ENCODE measurements around the gene HIGD1A.

GRCh38 chr3:42743204-42743995 is 60.9 kb downstream of the HIGD1A start:
- TF ChIP-seq, protein P1, sequence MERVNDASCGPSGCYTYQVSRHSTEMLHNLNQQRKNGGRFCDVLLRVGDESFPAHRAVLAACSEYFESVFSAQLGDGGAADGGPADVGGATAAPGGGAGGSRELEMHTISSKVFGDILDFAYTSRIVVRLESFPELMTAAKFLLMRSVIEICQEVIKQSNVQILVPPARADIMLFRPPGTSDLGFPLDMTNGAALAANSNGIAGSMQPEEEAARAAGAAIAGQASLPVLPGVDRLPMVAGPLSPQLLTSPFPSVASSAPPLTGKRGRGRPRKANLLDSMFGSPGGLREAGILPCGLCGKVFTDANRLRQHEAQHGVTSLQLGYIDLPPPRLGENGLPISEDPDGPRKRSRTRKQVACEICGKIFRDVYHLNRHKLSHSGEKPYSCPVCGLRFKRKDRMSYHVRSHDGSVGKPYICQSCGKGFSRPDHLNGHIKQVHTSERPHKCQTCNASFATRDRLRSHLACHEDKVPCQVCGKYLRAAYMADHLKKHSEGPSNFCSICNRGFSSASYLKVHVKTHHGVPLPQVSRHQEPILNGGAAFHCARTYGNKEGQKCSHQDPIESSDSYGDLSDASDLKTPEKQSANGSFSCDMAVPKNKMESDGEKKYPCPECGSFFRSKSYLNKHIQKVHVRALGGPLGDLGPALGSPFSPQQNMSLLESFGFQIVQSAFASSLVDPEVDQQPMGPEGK (CRISPR knock-in tag; IDR thresholded peaks at IDR 0.05; ENCODE audit: borderline replicate concordance): no peak
- TF ChIP-seq, protein P2, sequence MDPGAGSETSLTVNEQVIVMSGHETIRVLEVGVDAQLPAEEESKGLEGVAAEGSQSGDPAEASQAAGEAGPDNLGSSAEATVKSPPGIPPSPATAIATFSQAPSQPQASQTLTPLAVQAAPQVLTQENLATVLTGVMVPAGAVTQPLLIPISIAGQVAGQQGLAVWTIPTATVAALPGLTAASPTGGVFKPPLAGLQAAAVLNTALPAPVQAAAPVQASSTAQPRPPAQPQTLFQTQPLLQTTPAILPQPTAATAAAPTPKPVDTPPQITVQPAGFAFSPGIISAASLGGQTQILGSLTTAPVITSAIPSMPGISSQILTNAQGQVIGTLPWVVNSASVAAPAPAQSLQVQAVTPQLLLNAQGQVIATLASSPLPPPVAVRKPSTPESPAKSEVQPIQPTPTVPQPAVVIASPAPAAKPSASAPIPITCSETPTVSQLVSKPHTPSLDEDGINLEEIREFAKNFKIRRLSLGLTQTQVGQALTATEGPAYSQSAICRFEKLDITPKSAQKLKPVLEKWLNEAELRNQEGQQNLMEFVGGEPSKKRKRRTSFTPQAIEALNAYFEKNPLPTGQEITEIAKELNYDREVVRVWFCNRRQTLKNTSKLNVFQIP (CRISPR knock-in tag; IDR thresholded peaks at IDR 0.05; ENCODE audit: borderline replicate concordance, low read depth): no peak
